ENCODE results near the gene TBC1D19.

TBC1D19 gene

GRCh38 chr4:26785312-26785711 lies 201.4 kb downstream of the TBC1D19 start:
- no peak for DNase-seq (ENCODE audit: low read depth)

GRCh38 chr4:26785810-26786209 lies 201.9 kb downstream of the TBC1D19 start:
- no peak for TF ChIP-seq CTCF (conservative IDR thresholded peaks at IDR 0.05; ENCODE audit: control insufficient read depth, insufficient read depth, low read depth, low read length)
- DNase-seq (ENCODE audit: low read depth) = no peak
- no peak overlapping the region for H3K4me3 ChIP-seq (ENCODE audit: control insufficient read depth, low read depth, low read length)

More at GRCh38 chr4:26785312-26785711, 201.4 kb downstream of the TBC1D19 start:
- no peak for TF ChIP-seq CTCF (conservative IDR thresholded peaks at IDR 0.05; ENCODE audit: control insufficient read depth, insufficient read depth, low read depth, low read length)
- H3K4me3 ChIP-seq (ENCODE audit: control insufficient read depth, low read depth, low read length) = no peak overlapping the region

GRCh38 chr4:26786916-26787315 lies 203.0 kb downstream of the TBC1D19 start:
- TF ChIP-seq CTCF (conservative IDR thresholded peaks at IDR 0.05; ENCODE audit: control insufficient read depth, insufficient read depth, low read depth, low read length) = no peak
- no peak for DNase-seq (ENCODE audit: low read depth)
- no peak overlapping the region for H3K4me3 ChIP-seq (ENCODE audit: control insufficient read depth, low read depth, low read length)

GRCh38 chr4:26787461-26788340 lies 203.8 kb downstream of the TBC1D19 start:
- peak; percentile 46 for TF ChIP-seq CTCF (conservative IDR thresholded peaks at IDR 0.05; ENCODE audit: control insufficient read depth, insufficient read depth, low read depth, low read length)

GRCh38 chr4:26788341-26788733 lies 204.5 kb downstream of the TBC1D19 start:
- no peak overlapping the region for H3K4me3 ChIP-seq (ENCODE audit: control insufficient read depth, low read depth, low read length)
- no peak for TF ChIP-seq CTCF (conservative IDR thresholded peaks at IDR 0.05; ENCODE audit: control insufficient read depth, insufficient read depth, low read depth, low read length)
- no peak for DNase-seq (ENCODE audit: low read depth)

More at GRCh38 chr4:26787461-26788340, 203.8 kb downstream of the TBC1D19 start:
- DNase-seq (ENCODE audit: low read depth) = peak; percentile 84
- no peak overlapping the region for H3K4me3 ChIP-seq (ENCODE audit: control insufficient read depth, low read depth, low read length)

GRCh38 chr4:26789208-26789607 lies 205.3 kb downstream of the TBC1D19 start:
- no peak for TF ChIP-seq CTCF (conservative IDR thresholded peaks at IDR 0.05; ENCODE audit: control insufficient read depth, insufficient read depth, low read depth, low read length)
- no peak overlapping the region for H3K4me3 ChIP-seq (ENCODE audit: control insufficient read depth, low read depth, low read length)
- DNase-seq (ENCODE audit: low read depth) = peak; percentile 17

Data from fibroblast of mammary gland (primary cell).